HepG2 (cell line): Measurements from ENCODE around the gene ZBTB7B. TPM values are rescaled to one million over a fixed set of nuclear protein-coding genes. Genes with fewer than 3 reads are reported as not detected.

Source experiments
- ATAC-seq: fragments of 200-7000 bp; cut with Tn5 transposase; 3 replicates; pipeline ENCODE4 v1.9.1; 2020; ENCODE audit warnings: mild to moderate bottlenecking, moderate library complexity
- BruUV-seq: library from RNA; stranded (reverse); fragments of 400-500 nt; replicated peaks from 2 replicates; lab custom pipeline; 2021; lab: Mats Ljungman, UMichigan
- CTCF ChIA-PET: fragments of 300-600 bp; formaldehyde crosslinking; extraction: SDS; loops from one replicate; lab custom pipeline; 2021; ENCODE audit warnings: low total read pairs, inconsistent platforms, low intra/inter-chr PET ratio; lab: Yijun Ruan, JAX
- POLR2A ChIA-PET: fragments of 350-600 bp; sonication (Branson Sonifier 250); formaldehyde crosslinking; loops from one replicate; lab custom pipeline; 2020; ENCODE audit warnings: antibody characterized with exemption, inconsistent platforms; lab: Yijun Ruan, JAX
- DNase-seq: peaks from one replicate; pipeline ENCODE4 v3.0.0-alpha.2; 2015; ENCODE audit warnings: low spot score
- FAIRE-seq: peaks from 3 replicates; lab custom pipeline; 2011; peaks lifted over from hg19 to GRCh38; lab: Jason Lieb, UNC
- H2AFZ ChIP-seq: one replicate; pipeline ENCODE4 v1.6.1; 2011; ENCODE audit warnings: low read length, inconsistent platforms
- H3K27ac ChIP-seq: fragments of 300-600 bp; 3 replicates; pipeline ENCODE4 v1.8.0; 2011; ENCODE audit warnings: mixed run types, mild to moderate bottlenecking, mixed read lengths, low read length, inconsistent platforms; ENCODE audit not compliant: insufficient read depth; ENCODE audit errors: extremely low read length
- H3K27me3 ChIP-seq, 2 experiments: fragments of 200-600 bp in 1 of 2; 2 replicates in 1 of 2; 3 replicates in 1 of 2; pipeline versions ENCODE4 v1.6.0 to v1.8.0; 2011; ENCODE audit warnings: low read length in 2 of 2, mild to moderate bottlenecking in 2 of 2, moderate library complexity in 2 of 2, inconsistent platforms in 1 of 2; ENCODE audit not compliant: insufficient read depth in 2 of 2, control insufficient read depth in 1 of 2
- H3K36me3 ChIP-seq, 2 experiments: fragments of 200-600 bp in 1 of 2; replicated peaks in 1 of 2; 2 replicates in 1 of 2; 3 replicates in 1 of 2; pipeline versions ENCODE4 v1.5.1 to v1.8.0; 2011; ENCODE audit warnings: low read length in 2 of 2, inconsistent platforms in 1 of 2; ENCODE audit not compliant: insufficient read depth in 2 of 2, control insufficient read depth in 1 of 2
- H3K4me1 ChIP-seq: 2 replicates; pipeline ENCODE4 v1.5.1; 2012; ENCODE audit warnings: low read length, inconsistent platforms; ENCODE audit not compliant: insufficient read depth
- H3K4me2 ChIP-seq: 2 replicates; pipeline ENCODE4 v1.6.0; 2011; ENCODE audit warnings: low read depth, low read length, inconsistent platforms
- H3K4me3 ChIP-seq, 3 experiments: fragments of 200-600 bp in 1 of 3; sonication (generic), shearing (Covaris generic) in 1 of 3; replicated peaks in 1 of 3; 2 replicates each; pipeline ENCODE4 v1.5.1; 2011 to 2016; ENCODE audit warnings: low read length in 3 of 3, inconsistent platforms in 2 of 3, low read depth in 2 of 3, mild to moderate bottlenecking in 2 of 3, control low read depth in 1 of 3, mixed read lengths in 1 of 3; ENCODE audit not compliant: insufficient read depth in 1 of 3
- H3K79me2 ChIP-seq: one replicate; pipeline ENCODE4 v1.6.1; 2011; ENCODE audit warnings: low read length, inconsistent platforms; ENCODE audit not compliant: insufficient read depth
- H3K9ac ChIP-seq: 2 replicates; pipeline ENCODE4 v1.6.0; 2011; ENCODE audit warnings: mild to moderate bottlenecking, low read depth, low read length, inconsistent platforms; ENCODE audit not compliant: insufficient read depth
- H3K9me3 ChIP-seq: 2 replicates; pipeline ENCODE4 v1.5.1; 2012; ENCODE audit warnings: mild to moderate bottlenecking, low read length
- H4K20me1 ChIP-seq: 2 replicates; pipeline ENCODE4 v1.6.0; 2011; ENCODE audit warnings: inconsistent platforms, mild to moderate bottlenecking, low read length, moderate library complexity; ENCODE audit not compliant: insufficient read depth
- ETV5 ChIP-seq: IDR thresholded peaks from 2 replicates; pipeline ENCODE4 v1.6.1; 2018; ENCODE audit warnings: missing biosample characterization, missing genetic modification reagents, inconsistent platforms, borderline replicate concordance
- HDAC2 ChIP-seq: sonication (generic); formaldehyde crosslinking; IDR thresholded peaks from 2 replicates; pipeline ENCODE4 v1.4.0; 2020; ENCODE audit warnings: missing genetic modification reagents
- HNRNPL ChIP-seq: fragments of 200-400 bp; formaldehyde crosslinking; IDR thresholded peaks from 2 replicates; pipeline ENCODE4 v1.6.1; 2017; ENCODE audit warnings: mild to moderate bottlenecking, low read depth, low read length
- JDP2 ChIP-seq: sonication (generic); formaldehyde crosslinking; IDR thresholded peaks from 2 replicates; pipeline ENCODE4 v1.8.1; 2022; ENCODE audit warnings: missing genetic modification reagents, borderline replicate concordance
- RXRB ChIP-seq: IDR thresholded peaks from 2 replicates; pipeline ENCODE4 v1.6.1; 2016; ENCODE audit warnings: borderline replicate concordance, missing genetic modification reagents, missing compliant biosample characterization
- SALL1 ChIP-seq: sonication (generic); formaldehyde crosslinking; IDR thresholded peaks from 2 replicates; pipeline ENCODE4 v1.8.0; 2022; ENCODE audit warnings: mild to moderate bottlenecking, missing genetic modification reagents
- SOX5 ChIP-seq: IDR thresholded peaks from 2 replicates; pipeline ENCODE4 v1.6.1; 2016; ENCODE audit warnings: borderline replicate concordance
- SP1 ChIP-seq, 2 experiments: fragments of 450-650 bp in 1 of 2; sonication (generic) in 1 of 2; formaldehyde crosslinking in 1 of 2; IDR thresholded peaks; 2 replicates each; pipeline versions ENCODE4 v1.4.0 to v1.6.1; 2016 to 2020; ENCODE audit warnings: missing genetic modification reagents in 1 of 2
- SP4 ChIP-seq: sonication (generic); formaldehyde crosslinking; IDR thresholded peaks from 2 replicates; pipeline ENCODE4 v1.8.1; 2023; ENCODE audit warnings: mild to moderate bottlenecking, missing genetic modification reagents
- ZFX ChIP-seq: sonication (generic); formaldehyde crosslinking; IDR thresholded peaks from 2 replicates; pipeline ENCODE4 v1.4.0; 2020; ENCODE audit warnings: mild to moderate bottlenecking, low read depth, missing genetic modification reagents, moderate library complexity
- WGBS: methylation state at CpG from one replicate; pipeline ENCODE4 v1.1.6; 2017; ENCODE audit warnings: low lambda C conversion rate; 5-methylcytosine and 5-hydroxymethylcytosine counted together
- in situ Hi-C: cut with HindIII; loops from 2 replicates; pipeline ENCODE4 v1.10.0; 2017; ENCODE audit warnings: low pct_unique_long_range_greater_than_20kb; ENCODE audit not compliant: extremely low pct_ligation_motif_present
- intact Hi-C: fragments of 100-400 bp; cut with micrococcal nuclease; formaldehyde crosslinking; loops from one replicate; pipeline ENCODE4 v1.10.0; 2022; ENCODE audit not compliant: unreplicated experiment
- polyA plus RNA-seq, 8 experiments: library from polyadenylated mRNA; depleted of rRNA in 3 of 8; stranded (reverse) in 7 of 8; unstranded in 1 of 8; fragments of >200 nt; fragmentation: Illumina TruSeq in 4 of 8; extraction: Trizol in 4 of 8; gene quantifications; 2 replicates each; pipeline versions ENCODE4 v1.2.1 to v1.2.3, GENCODE V29; 2011 to 2016; ENCODE audit warnings: low read depth in 4 of 8, missing spikeins in 1 of 8, mixed read lengths in 1 of 8; ENCODE audit not compliant: insufficient read depth in 1 of 8
- total RNA-seq, 5 experiments: library from RNA; depleted of rRNA; stranded (reverse); fragments of >200 nt; fragmentation: Illumina TruSeq; extraction: Trizol; gene quantifications; 2 replicates each; pipeline ENCODE4 v1.2.3, GENCODE V29; 2016; ENCODE audit warnings: low read depth in 1 of 5
- TF ChIP-seq, protein P1 (sequence below): sonication (generic); formaldehyde crosslinking; IDR thresholded peaks from 2 replicates; pipeline ENCODE4 v1.5.0; 2020; ENCODE audit warnings: mild to moderate bottlenecking, missing genetic modification reagents, moderate library complexity
- TF ChIP-seq, protein P2 (sequence below): IDR thresholded peaks from 2 replicates; pipeline ENCODE4 v1.6.1; 2016; ENCODE audit warnings: missing biosample characterization, missing genetic modification reagents, low read depth
- TF ChIP-seq, protein P3 (sequence below): IDR thresholded peaks from 2 replicates; pipeline ENCODE4 v1.6.1; 2016; ENCODE audit warnings: low read depth, borderline replicate concordance

The ZBTB7B gene
- total and polyA plus RNA-seq, 2 of the 13 experiments (the other 11 are each of a cell fraction or from before 2014, with no cell fraction given): 15.5 to 17.5 TPM

DNA sequence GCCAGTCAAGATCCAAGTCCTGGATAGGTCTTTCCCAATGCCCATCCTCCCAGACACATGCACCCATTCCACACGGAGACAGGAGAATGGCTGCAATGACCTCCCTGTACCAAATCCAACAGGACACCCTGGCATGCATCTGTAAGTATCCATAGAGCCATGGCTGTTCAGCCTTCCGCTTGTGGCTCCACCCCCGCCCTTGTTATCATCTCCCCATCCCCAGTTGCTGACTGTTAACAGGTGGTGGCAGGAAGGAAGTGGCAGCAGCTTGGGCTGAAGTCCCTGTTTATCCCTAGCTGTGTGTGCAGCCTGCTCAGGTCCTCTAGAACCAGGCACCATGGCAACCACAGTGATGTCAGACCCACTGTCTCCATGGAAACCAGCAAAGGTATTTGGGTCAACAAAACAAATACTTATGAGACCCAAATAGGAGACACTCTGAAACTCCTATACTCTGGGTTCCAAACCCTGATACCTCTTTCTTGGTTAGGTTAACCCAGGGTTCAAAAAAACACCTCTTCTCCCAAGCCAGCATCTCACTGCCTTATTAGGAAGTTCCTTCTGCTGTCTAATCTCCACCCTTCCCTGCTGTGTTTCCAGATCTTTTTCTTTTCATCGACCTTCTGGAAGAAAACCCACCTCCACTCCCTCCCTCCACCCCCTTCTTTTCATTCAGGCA is 47.4 kb upstream of the ZBTB7B start (continued):
- TF ChIP-seq, protein P1, sequence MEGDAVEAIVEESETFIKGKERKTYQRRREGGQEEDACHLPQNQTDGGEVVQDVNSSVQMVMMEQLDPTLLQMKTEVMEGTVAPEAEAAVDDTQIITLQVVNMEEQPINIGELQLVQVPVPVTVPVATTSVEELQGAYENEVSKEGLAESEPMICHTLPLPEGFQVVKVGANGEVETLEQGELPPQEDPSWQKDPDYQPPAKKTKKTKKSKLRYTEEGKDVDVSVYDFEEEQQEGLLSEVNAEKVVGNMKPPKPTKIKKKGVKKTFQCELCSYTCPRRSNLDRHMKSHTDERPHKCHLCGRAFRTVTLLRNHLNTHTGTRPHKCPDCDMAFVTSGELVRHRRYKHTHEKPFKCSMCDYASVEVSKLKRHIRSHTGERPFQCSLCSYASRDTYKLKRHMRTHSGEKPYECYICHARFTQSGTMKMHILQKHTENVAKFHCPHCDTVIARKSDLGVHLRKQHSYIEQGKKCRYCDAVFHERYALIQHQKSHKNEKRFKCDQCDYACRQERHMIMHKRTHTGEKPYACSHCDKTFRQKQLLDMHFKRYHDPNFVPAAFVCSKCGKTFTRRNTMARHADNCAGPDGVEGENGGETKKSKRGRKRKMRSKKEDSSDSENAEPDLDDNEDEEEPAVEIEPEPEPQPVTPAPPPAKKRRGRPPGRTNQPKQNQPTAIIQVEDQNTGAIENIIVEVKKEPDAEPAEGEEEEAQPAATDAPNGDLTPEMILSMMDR (CRISPR knock-in tag): no peak
- peak; percentile 10; the same call in 1 of the 2 replicates for TF ChIP-seq HDAC2 (CRISPR knock-in tag)
- TF ChIP-seq, all 625 proteins: peak for 51

DNA sequence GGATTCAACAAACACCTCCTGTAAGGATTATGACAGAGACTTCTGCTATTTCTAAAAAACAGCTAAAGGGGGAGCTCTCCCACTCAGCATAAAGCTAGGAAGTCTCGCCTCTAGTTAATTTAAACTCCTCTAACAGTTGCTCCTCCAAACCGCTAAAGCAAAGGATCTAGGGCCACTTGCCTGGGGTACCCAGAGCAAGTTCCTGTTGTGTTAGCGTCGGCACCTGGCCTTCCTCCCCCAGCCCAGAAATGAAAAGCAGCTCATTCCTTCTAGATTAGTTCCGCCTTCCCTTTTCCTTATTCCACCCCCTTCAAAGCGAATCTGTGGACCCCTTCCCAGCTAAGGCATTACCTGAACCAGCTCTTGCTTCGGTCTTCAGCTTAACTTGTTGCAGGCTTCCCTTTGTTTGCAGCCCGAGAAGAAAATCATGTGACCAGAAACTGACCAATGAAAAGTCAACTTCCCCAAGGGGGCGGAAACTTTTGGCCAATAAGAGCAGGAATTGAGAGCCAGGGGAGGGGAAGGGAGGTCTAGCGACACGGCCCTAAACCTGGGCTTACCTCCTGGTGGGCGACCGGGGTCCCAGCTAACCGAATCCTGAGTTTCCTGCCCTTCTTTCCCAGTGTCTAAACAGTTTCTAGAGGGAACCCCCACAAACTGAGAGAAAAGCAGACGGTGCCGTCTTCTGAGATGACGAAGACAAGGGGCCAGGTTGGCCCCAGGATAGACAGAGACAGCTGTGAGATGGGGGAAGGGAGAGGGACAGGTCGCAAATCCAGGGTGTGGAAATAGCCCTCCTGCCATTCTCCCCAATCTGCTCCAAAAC is 46.7 kb upstream of the ZBTB7B start, which contains the start of gene PBXIP1:
Gene PBXIP1 (minus strand): TSS at position 382 of the 826 bp plus-strand sequence. CDS start 2,378 bp downstream, outside the sequence.
- Histone ChIP-seq H3K27ac (peak within 1 kb of the TSS; percentile 96), H4K20me1 (no peaks in the 10 kb centered on the region), H3K4me2 (peak within 1 kb of the TSS; percentile 95), H3K4me1 (peaks cover 55% of the 10 kb centered on the region), H3K9ac (peak within 1 kb of the TSS; percentile 89), H3K79me2 (peaks cover 7% of the 10 kb centered on the region), H3K9me3 (no peaks in the 10 kb centered on the region), H3K4me3 (peak within 1 kb of the TSS; percentile 66 to 72 (median 69)), H3K36me3 (peaks cover 5 to 17% of the 10 kb centered on the region in 2 experiments; a peak in 4 of 5 replicates), H3K27me3 (no peaks in the 10 kb centered on the region; a peak in 1 of 5 replicates), H2AFZ (no peak within 1 kb of the TSS)
- ATAC-seq (peak; percentile 81), DNase-seq (peak; percentile 94), FAIRE-seq (peak; percentile 98)
- CTCF ChIA-PET: interaction anchor here (2.0 kb wide), 1 partner anchor 62 kb away, joined by 8 read pairs; no protein-coding TSS in a partner anchor
- intact Hi-C loops: loop anchor here (2.0 kb wide), 1 partner anchor 17 kb away; no protein-coding TSS in a partner anchor
- POLR2A ChIA-PET: interaction anchor here (0.6 to 4.1 kb wide), 17 partner anchors 9 to 238 kb away, joined by 3 to 91 read pairs (median 5); partner anchors contain the start of genes ADAM15, CKS1B, EFNA4 and FLAD1
- in situ Hi-C loops: no loop called here
- no TSS peak for BruUV-seq
- under 1% methylated on average over 15 of the region's 18 CpGs for WGBS
- no peak for TF ChIP-seq JDP2 (CRISPR knock-in tag)
- peak; percentile 25; the same call in 1 of the 2 replicates for TF ChIP-seq RXRB (CRISPR knock-in tag)
- peak; percentile 41; the same call in 1 of the 2 replicates for TF ChIP-seq SP4 (CRISPR knock-in tag)
- TF ChIP-seq HNRNPL: no peak
- TF ChIP-seq, protein P1 (CRISPR knock-in tag): 0 out of 2 replicates have a peak, but pooled peaks have one; percentile 1
- TF ChIP-seq, protein P2, sequence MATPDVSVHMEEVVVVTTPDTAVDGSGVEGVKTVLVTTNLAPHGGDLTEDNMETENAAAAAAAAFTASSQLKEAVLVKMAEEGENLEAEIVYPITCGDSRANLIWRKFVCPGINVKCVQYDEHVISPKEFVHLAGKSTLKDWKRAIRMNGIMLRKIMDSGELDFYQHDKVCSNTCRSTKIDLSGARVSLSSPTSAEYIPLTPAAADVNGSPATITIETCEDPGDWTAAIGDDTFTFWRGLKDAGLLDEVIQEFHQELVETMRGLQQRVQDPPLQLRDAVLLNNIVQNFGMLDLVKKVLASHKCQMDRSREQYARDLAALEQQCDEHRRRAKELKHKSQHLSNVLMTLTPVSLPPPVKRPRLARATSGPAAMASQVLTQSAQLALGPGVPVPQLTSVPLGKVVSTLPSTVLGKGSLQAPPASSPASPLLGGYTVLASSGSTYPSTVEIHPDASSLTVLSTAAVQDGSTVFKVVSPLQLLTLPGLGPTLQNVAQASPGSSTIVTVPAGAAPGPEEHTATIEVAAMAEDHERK: no peak
- TF ChIP-seq, protein P3, sequence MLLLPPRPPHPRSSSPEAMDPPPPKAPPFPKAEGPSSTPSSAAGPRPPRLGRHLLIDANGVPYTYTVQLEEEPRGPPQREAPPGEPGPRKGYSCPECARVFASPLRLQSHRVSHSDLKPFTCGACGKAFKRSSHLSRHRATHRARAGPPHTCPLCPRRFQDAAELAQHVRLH (CRISPR knock-in tag): no peak
- TF ChIP-seq ZFX (CRISPR knock-in tag): peak; percentile 32; the same call in 1 of the 2 replicates
- 0 out of 2 replicates have a peak, but pooled peaks have one; percentile 9 for TF ChIP-seq ETV5 (CRISPR knock-in tag)
- peak; percentile 22; the same call in 1 of the 2 replicates for TF ChIP-seq SOX5 (CRISPR knock-in tag)
- TF ChIP-seq SALL1: no peak
- TF ChIP-seq SP1 (IDR thresholded peaks at IDR 0.05): no peak
- TF ChIP-seq SP1 (CRISPR knock-in tag; IDR thresholded peaks at IDR 0.05): peak; percentile 29; the same call in 1 of the 2 replicates
